ENCODE results near the gene EDAR.

DNA sequence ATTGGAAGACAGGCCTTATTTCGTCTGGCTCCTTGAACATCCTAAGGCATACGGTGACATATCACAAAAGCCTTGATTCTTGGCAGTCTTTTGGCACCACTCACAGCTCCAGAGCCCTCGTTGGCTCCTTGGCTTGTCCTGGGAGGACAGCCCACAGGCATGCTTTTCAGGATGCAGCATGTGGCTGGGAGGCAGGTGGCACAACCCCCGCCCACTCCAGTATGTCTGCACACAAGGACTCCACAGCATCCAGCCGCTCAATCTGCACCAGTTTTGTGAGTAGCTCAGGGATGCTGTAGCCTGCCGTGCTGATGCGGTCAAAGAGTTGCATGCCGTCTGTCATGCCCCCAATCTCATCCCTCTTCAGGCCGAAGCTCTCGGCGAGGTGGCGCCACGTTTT lies 92.3 kb downstream of the EDAR start:
- TF ChIP-seq MAZ (IDR thresholded peaks at IDR 0.05; ENCODE audit: borderline replicate concordance, low read depth, low read length), result no peak
- TF ChIP-seq RAD21 (IDR thresholded peaks at IDR 0.05; ENCODE audit: low read length), result no peak
- TF ChIP-seq, protein P1, sequence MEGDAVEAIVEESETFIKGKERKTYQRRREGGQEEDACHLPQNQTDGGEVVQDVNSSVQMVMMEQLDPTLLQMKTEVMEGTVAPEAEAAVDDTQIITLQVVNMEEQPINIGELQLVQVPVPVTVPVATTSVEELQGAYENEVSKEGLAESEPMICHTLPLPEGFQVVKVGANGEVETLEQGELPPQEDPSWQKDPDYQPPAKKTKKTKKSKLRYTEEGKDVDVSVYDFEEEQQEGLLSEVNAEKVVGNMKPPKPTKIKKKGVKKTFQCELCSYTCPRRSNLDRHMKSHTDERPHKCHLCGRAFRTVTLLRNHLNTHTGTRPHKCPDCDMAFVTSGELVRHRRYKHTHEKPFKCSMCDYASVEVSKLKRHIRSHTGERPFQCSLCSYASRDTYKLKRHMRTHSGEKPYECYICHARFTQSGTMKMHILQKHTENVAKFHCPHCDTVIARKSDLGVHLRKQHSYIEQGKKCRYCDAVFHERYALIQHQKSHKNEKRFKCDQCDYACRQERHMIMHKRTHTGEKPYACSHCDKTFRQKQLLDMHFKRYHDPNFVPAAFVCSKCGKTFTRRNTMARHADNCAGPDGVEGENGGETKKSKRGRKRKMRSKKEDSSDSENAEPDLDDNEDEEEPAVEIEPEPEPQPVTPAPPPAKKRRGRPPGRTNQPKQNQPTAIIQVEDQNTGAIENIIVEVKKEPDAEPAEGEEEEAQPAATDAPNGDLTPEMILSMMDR (conservative IDR thresholded peaks at IDR 0.05; ENCODE audit: low read depth, low read length), result no peak
- TF ChIP-seq POLR2A (IDR thresholded peaks at IDR 0.05; ENCODE audit: low read depth, low read length), result no peak
- TF ChIP-seq, protein P2, sequence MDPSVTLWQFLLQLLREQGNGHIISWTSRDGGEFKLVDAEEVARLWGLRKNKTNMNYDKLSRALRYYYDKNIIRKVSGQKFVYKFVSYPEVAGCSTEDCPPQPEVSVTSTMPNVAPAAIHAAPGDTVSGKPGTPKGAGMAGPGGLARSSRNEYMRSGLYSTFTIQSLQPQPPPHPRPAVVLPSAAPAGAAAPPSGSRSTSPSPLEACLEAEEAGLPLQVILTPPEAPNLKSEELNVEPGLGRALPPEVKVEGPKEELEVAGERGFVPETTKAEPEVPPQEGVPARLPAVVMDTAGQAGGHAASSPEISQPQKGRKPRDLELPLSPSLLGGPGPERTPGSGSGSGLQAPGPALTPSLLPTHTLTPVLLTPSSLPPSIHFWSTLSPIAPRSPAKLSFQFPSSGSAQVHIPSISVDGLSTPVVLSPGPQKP (IDR thresholded peaks at IDR 0.05; ENCODE audit: borderline replicate concordance, low read depth, low read length), result no peak
- no peak for TF ChIP-seq BHLHE40 (IDR thresholded peaks at IDR 0.05; ENCODE audit: low read depth, low read length)
- no peak for TF ChIP-seq RFX5 (IDR thresholded peaks at IDR 0.05; ENCODE audit: low read depth, low read length)
- TF ChIP-seq RCOR1 (IDR thresholded peaks at IDR 0.05; ENCODE audit: insufficient replicate concordance, low read length), result no peak

Measured in IMR-90 (cell line).